HG02623 (cell line): ENCODE results near the gene PTGER2.

Experiments
- ATAC-seq: cut with Tn5 transposase; IDR thresholded peaks from one replicate; pipeline ENCODE4 v1.9.1; 2021; ENCODE audit warnings: moderate library complexity; ENCODE audit not compliant: unreplicated experiment

PTGER2 gene

DNA sequence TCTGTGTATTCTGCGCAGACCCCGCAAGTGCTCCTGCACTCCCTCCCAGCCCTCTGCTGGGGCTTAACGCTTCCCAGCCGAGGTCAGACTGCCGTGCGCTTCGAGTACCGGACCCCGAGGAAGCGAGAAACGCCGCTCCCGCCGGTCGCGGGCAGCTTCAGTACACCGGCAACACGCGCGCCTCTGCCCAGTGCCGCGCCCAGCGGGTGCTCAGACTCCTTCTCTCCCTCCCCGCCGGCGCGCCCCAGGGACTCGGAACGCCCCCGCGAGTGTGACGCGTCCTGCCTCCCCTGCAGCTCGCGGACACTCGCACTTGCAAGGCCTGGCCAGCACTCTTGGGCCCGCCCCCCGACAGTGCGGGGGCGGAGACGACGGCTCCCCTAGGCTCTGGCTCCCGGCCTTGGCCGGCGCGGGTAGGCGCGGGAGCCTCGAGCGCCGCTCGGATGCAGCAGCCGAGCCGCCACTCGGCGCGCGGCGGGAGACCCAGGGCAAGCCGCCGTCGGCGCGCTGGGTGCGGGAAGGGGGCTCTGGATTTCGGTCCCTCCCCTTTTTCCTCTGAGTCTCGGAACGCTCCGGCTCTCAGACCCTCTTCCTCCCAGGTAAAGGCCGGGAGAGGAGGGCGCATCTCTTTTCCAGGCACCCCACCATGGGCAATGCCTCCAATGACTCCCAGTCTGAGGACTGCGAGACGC is at the start of gene PTGER2:
TSS of gene PTGER2 (plus strand) at position 410 of the 692 bp plus-strand sequence. CDS start at position 647, 237 bp downstream.
- ATAC-seq: peak; percentile 54

- no peak for ATAC-seq
Measured at GRCh38 chr14:52265253-52265652, 48.9 kb upstream of the PTGER2 start.

DNA sequence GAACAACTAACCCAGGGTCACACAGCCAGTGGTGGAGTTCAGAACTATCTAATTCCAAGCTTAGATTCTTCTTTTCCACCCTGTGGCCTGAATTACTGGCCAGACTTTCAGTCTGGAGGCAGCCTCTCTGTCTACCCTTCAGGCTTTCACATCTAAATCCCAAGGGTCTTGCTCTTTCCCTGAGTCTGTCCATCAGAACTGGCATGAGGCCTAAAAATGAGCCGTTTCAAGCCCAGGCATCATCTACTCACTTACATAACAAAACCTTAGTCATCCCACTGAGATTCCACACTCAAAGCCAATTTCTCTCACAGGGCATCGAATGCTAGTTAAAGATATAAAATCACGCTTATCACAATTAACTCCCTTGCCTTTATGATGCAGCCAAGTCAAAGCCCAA is 47.9 kb upstream of the PTGER2 start:
- ATAC-seq: no peak

DNA sequence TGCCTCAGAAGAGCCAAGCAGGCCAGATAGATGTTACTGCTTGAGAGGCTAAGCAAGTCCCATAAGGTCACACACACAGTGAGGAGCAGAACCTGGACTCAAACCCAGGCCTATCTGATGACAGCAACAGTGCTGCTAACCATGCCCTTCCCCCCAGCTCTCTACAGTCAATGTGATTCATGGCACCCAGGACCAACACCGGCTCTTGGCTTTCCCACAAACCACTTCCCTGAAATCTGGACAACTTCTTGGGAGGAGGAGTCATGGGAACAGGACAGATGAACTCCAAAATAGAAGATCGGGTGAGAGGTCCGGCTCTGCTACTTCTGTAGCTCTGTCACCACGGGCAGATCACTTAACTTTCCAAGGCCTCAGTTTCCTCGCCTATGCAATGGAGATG is 47.3 kb upstream of the PTGER2 start:
- no peak for ATAC-seq

DNA sequence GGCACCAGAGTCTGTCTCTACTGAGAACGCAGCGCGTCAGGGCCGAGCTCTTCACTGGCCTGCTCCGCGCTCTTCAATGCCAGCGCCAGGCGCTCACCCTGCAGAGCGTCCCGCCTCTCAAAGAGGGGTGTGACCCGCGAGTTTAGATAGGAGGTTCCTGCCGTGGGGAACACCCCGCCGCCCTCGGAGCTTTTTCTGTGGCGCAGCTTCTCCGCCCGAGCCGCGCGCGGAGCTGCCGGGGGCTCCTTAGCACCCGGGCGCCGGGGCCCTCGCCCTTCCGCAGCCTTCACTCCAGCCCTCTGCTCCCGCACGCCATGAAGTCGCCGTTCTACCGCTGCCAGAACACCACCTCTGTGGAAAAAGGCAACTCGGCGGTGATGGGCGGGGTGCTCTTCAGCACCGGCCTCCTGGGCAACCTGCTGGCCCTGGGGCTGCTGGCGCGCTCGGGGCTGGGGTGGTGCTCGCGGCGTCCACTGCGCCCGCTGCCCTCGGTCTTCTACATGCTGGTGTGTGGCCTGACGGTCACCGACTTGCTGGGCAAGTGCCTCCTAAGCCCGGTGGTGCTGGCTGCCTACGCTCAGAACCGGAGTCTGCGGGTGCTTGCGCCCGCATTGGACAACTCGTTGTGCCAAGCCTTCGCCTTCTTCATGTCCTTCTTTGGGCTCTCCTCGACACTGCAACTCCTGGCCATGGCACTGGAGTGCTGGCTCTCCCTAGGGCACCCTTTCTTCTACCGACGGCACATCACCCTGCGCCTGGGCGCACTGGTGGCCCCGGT is 46.4 kb upstream of the PTGER2 start, which contains the start of gene PTGDR:
TSS of gene PTGDR (plus strand) at position 198 of the 778 bp plus-strand sequence. CDS start at position 315, 117 bp downstream.
- ATAC-seq: no peak

GRCh38 chr14:52268279-52269061 is 45.6 kb upstream of the PTGER2 start:
- ATAC-seq: no peak

GRCh38 chr14:52269100-52269499 is 45.0 kb upstream of the PTGER2 start:
- no peak for ATAC-seq

GRCh38 chr14:52269982-52270381 is 44.1 kb upstream of the PTGER2 start:
- ATAC-seq: no peak

DNA sequence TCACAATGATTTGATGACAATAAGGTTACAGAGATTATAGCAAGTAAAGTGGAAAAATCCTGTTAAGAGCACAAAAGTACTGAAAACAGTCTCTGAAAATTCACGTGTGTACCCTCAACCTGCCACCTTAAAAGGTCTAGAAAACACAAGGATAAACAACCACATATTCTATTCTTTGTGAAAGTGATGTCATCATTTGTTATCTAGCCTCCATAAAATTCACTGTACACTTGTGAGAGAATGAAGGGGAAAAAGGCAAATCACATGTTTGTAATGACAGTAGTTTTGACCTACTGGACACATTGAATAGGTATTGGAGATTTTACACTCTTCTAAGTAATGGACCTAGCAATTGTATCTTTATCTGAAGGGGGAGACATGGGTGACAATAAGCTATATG is 42.6 kb upstream of the PTGER2 start:
- ATAC-seq: no peak

- no peak for ATAC-seq
Measured at GRCh38 chr14:52272375-52272774, 41.7 kb upstream of the PTGER2 start.

GRCh38 chr14:52275372-52275771 is 38.7 kb upstream of the PTGER2 start:
- no peak for ATAC-seq

DNA sequence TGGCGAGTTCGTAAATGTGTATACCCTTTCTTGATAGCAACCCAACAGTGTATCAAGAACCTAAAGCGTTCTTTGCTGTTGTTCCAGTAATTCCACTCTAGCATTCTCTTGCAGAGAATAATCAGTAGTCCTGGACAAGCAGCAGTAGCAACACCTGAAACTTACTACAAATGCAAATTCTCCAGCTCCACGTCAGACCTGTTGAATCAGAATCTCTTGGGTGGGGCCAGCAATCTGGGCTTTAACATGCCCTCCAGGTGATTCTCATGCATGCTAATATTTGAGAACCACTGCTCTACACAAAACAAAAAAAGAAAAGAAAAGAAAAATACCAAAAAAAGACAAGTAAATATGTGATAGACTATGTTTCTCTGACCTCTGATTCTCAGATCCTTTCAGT is 36.6 kb upstream of the PTGER2 start:
- ATAC-seq: no peak

- ATAC-seq: no peak
Measured at GRCh38 chr14:52279408-52279807, 34.7 kb upstream of the PTGER2 start.

GRCh38 chr14:52283099-52283498 is 31.0 kb upstream of the PTGER2 start:
- ATAC-seq: no peak

- no peak for ATAC-seq
Measured at GRCh38 chr14:52286661-52287649, 27.2 kb upstream of the PTGER2 start.

- no peak for ATAC-seq
Measured at GRCh38 chr14:52296378-52296777, 17.7 kb upstream of the PTGER2 start.

- no peak for ATAC-seq
Measured at GRCh38 chr14:52298795-52299194, 15.3 kb upstream of the PTGER2 start.

- no peak for ATAC-seq
Measured at GRCh38 chr14:52299692-52300278, 14.3 kb upstream of the PTGER2 start.

DNA sequence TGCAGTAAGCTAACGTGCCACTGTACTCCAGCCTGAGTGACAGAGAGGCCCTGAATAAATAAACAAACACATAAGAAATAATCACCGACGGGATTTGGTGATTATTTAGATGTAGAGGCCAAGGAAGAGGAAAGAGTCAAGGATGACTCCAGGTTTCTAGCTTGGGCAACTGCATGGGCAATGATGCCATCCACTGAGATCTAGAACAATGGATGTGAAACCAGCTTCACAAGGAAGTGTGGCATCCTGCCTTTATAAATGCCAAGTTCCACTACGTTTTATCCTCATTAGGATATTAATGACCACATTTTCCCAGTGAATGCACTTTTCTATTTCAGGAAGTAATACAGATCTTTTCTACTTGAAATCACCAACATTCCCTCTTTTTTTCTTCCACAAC is 10.9 kb upstream of the PTGER2 start:
- no peak for ATAC-seq
